Gastroesophageal sphincter (tissue), 4 donors: ENCODE data around the gene CBLB. TPM values are rescaled to one million over a fixed set of nuclear protein-coding genes. Genes with fewer than 3 reads are reported as not detected.
"Not testable (repeated sequence)": the region's sequence is repeated elsewhere in the genome, so short reads cannot be mapped to it uniquely, and the experiment has no call there.

Experiments used
- ATAC-seq: fragments of 150-250 bp; one replicate; pipeline ENCODE4 v1.9.1; 2016; ENCODE audit warnings: mild to moderate bottlenecking, moderate library complexity
- H3K27ac ChIP-seq, 4 donors: fragments of 200-600 bp; sonication (generic) in 3 of 4; 1 replicate in 3 of 4; 2 replicates in 1 of 4; pipeline ENCODE4 v1.5.1; 2016 to 2019
- H3K27me3 ChIP-seq: fragments of 200-600 bp; sonication (generic); one replicate; pipeline ENCODE4 v1.5.1; 2019
- H3K36me3 ChIP-seq, 2 donors: fragments of 200-600 bp; sonication (generic); one replicate each; pipeline ENCODE4 v1.5.1; 2019; ENCODE audit warnings: control low read depth in 1 of 2
- H3K4me1 ChIP-seq, 3 donors: fragments of 200-600 bp; sonication (generic); 1 replicate in 2 of 3; 2 replicates in 1 of 3; pipeline ENCODE4 v1.5.1; 2016 to 2019; ENCODE audit warnings: control low read depth in 2 of 3
- H3K4me3 ChIP-seq, 2 donors: fragments of 200-600 bp; sonication (generic); one replicate each; pipeline ENCODE4 v1.5.1; 2019; ENCODE audit warnings: mild to moderate bottlenecking in 1 of 2, moderate library complexity in 1 of 2
- H3K9me3 ChIP-seq, 3 donors: fragments of 200-600 bp; sonication (generic); one replicate each; pipeline ENCODE4 v1.5.1; 2017 to 2019; ENCODE audit warnings: control low read depth in 2 of 3
- CTCF ChIP-seq, 4 experiments: fragments of 200-600 bp in 2 of 4; fragments of 450-650 bp in 2 of 4; sonication (generic) in 1 of 4; IDR thresholded peaks; one replicate each; pipeline ENCODE4 v1.5.1; 2017 to 2019; ENCODE audit warnings: antibody characterized with exemption in 4 of 4, mild to moderate bottlenecking in 2 of 4, moderate library complexity in 2 of 4
- EP300 ChIP-seq: sonication (generic); formaldehyde crosslinking; IDR thresholded peaks from one replicate; pipeline ENCODE4 v1.6.1; 2017; ENCODE audit warnings: antibody characterized with exemption, mild to moderate bottlenecking
- POLR2A ChIP-seq, 2 donors: fragments of 450-650 bp; IDR thresholded peaks; one replicate each; pipeline ENCODE4 v1.6.1; 2017; ENCODE audit warnings: antibody characterized with exemption in 2 of 2, mild to moderate bottlenecking in 2 of 2, moderate library complexity in 1 of 2
- POLR2AphosphoS5 ChIP-seq: sonication (generic); formaldehyde crosslinking; IDR thresholded peaks from one replicate; pipeline ENCODE4 v1.6.1; 2017; ENCODE audit warnings: antibody characterized with exemption
- WGBS, 2 donors: methylation state at CpG; one replicate each; pipeline ENCODE4 v1.1.5; 2018; ENCODE audit warnings: low coverage in 1 of 2; 5-methylcytosine and 5-hydroxymethylcytosine counted together
- total RNA-seq, 4 donors: library from RNA; depleted of rRNA; stranded (reverse); fragments of >200 nt; gene quantifications; one replicate each; pipeline ENCODE4 v1.1.0, GENCODE V29; 2016

Gene CBLB
- total RNA-seq, 4 donors from 2014 or later: 27.4 to 59.4 (median 40.4) TPM

GRCh38 chr3:105821433-105821832, 47.4 kb downstream of the CBLB start:
- Histone ChIP-seq H3K27ac (no peak overlapping the region), H3K27me3 (no peaks in the 10 kb centered on the region), H3K9me3 (no peaks in the 10 kb centered on the region), H3K36me3 (no peaks in the 10 kb centered on the region), H3K4me1 (peaks cover 0 to 25% (median 12%) of the 10 kb centered on the region in 3 donors), H3K4me3 (no peak overlapping the region)
- whole genome bisulfite sequencing, 2 donors: 82 to 86% methylated on average over 2 of the region's 2 CpGs
- no peak for ATAC-seq
- no peak for TF ChIP-seq POLR2AphosphoS5
- TF ChIP-seq EP300: no peak
- no peak for TF ChIP-seq CTCF (IDR thresholded peaks at IDR 0.05)
- no peak for TF ChIP-seq POLR2A (IDR thresholded peaks at IDR 0.05)

GRCh38 chr3:105816833-105817232, 52.0 kb downstream of the CBLB start:
- 48 to 74% methylated on average over 2 of the region's 2 CpGs for WGBS, 2 donors
- Histone ChIP-seq H3K27me3 (no peaks in the 10 kb centered on the region), H3K36me3 (no peaks in the 10 kb centered on the region), H3K9me3 (no peaks in the 10 kb centered on the region), H3K27ac (no peak overlapping the region), H3K4me3 (no peak overlapping the region), H3K4me1 (peaks cover 0 to 7% (median 0%) of the 10 kb centered on the region in 3 donors)
- ATAC-seq: no peak
- TF ChIP-seq CTCF (IDR thresholded peaks at IDR 0.05): no peak
- TF ChIP-seq EP300: no peak
- no peak for TF ChIP-seq POLR2A (IDR thresholded peaks at IDR 0.05)
- TF ChIP-seq POLR2AphosphoS5: no peak

- not testable (repeated sequence) for H3K9me3 ChIP-seq, H3K4me3 ChIP-seq, ATAC-seq, H3K27ac ChIP-seq, H3K27me3 ChIP-seq, H3K36me3 ChIP-seq
- H3K4me1 ChIP-seq: peaks cover 0 to 21% (median 0%) of the 10 kb centered on the region in 3 donors
- WGBS, 2 donors: 95 to 96% methylated on average over 2 to 3 of the region's 3 CpGs
These were observed 53.5 kb downstream of the CBLB start for GRCh38 chr3:105815331-105815730.

GRCh38 chr3:105813710-105814109, 55.1 kb downstream of the CBLB start:
- H3K4me1 ChIP-seq: peaks cover 0 to 36% (median 0%) of the 10 kb centered on the region in 3 donors
- ATAC-seq: no peak
- H3K4me3 ChIP-seq: no peak overlapping the region
- H3K36me3 ChIP-seq: no peaks in the 10 kb centered on the region
- H3K27ac ChIP-seq: no peak overlapping the region
- no peaks in the 10 kb centered on the region for H3K27me3 ChIP-seq
- H3K9me3 ChIP-seq: no peaks in the 10 kb centered on the region
- WGBS, 2 donors: 53 to 92% methylated on average over 1 of the region's 1 CpG
- TF ChIP-seq EP300 (no peak), POLR2AphosphoS5 (no peak), CTCF (IDR thresholded peaks at IDR 0.05) (no peak), POLR2A (IDR thresholded peaks at IDR 0.05) (no peak)

- Histone ChIP-seq H3K9me3 (no peaks in the 10 kb centered on the region), H3K4me3 (no peak overlapping the region), H3K27me3 (no peaks in the 10 kb centered on the region), H3K27ac (no peak overlapping the region), H3K4me1 (peaks cover 0 to 36% (median 0%) of the 10 kb centered on the region in 3 donors), H3K36me3 (no peaks in the 10 kb centered on the region)
- no peak for ATAC-seq
- 64% methylated on average over 1 of the region's 1 CpG; no CpG with 5 or more reads in 1 of the 2 donors for WGBS, 2 donors
- TF ChIP-seq POLR2AphosphoS5: no peak
- TF ChIP-seq POLR2A (IDR thresholded peaks at IDR 0.05): no peak
- no peak for TF ChIP-seq CTCF (IDR thresholded peaks at IDR 0.05)
- TF ChIP-seq EP300: no peak
These were observed 56.6 kb downstream of the CBLB start for GRCh38 chr3:105812194-105812586.
